Effector memory CD4-positive, alpha-beta T cell (primary cell): Measurements from ENCODE around the gene LRRC75A.
"Not testable (repeated sequence)": the region's sequence is repeated elsewhere in the genome, so short reads cannot be mapped to it uniquely, and the experiment has no call there.

Source experiments
- DNase-seq, 3 donors: peaks; one replicate each; pipeline ENCODE4 v3.0.0-alpha.2; 2020
- H3K27ac ChIP-seq: 2 replicates; pipeline ENCODE4 v1.7.0; 2013; ENCODE audit warnings: mild to moderate bottlenecking, low read length, moderate library complexity; ENCODE audit not compliant: insufficient read depth, poor library complexity, severe bottlenecking
- H3K27me3 ChIP-seq: replicated peaks from 2 replicates; pipeline ENCODE4 v1.7.0; 2013; ENCODE audit warnings: mild to moderate bottlenecking, low read length; ENCODE audit not compliant: insufficient read depth, control insufficient read depth, poor library complexity, severe bottlenecking
- H3K36me3 ChIP-seq: 2 replicates; pipeline ENCODE4 v1.7.0; 2013; ENCODE audit warnings: mild to moderate bottlenecking, low read length, moderate library complexity; ENCODE audit not compliant: control insufficient read depth, insufficient read depth
- H3K4me1 ChIP-seq: 2 replicates; pipeline ENCODE4 v1.7.0; 2013; ENCODE audit warnings: low read length, mild to moderate bottlenecking; ENCODE audit not compliant: control insufficient read depth, insufficient read depth, poor library complexity, severe bottlenecking
- H3K4me3 ChIP-seq: 2 replicates; pipeline ENCODE4 v1.7.0; 2013; ENCODE audit warnings: low read length, low read depth, mild to moderate bottlenecking; ENCODE audit not compliant: insufficient read depth, poor library complexity, severe bottlenecking
- H3K9me3 ChIP-seq: 2 replicates; pipeline ENCODE4 v1.7.0; 2013; ENCODE audit warnings: mild to moderate bottlenecking, low read length, moderate library complexity; ENCODE audit not compliant: control insufficient read depth

Gene LRRC75A

DNA sequence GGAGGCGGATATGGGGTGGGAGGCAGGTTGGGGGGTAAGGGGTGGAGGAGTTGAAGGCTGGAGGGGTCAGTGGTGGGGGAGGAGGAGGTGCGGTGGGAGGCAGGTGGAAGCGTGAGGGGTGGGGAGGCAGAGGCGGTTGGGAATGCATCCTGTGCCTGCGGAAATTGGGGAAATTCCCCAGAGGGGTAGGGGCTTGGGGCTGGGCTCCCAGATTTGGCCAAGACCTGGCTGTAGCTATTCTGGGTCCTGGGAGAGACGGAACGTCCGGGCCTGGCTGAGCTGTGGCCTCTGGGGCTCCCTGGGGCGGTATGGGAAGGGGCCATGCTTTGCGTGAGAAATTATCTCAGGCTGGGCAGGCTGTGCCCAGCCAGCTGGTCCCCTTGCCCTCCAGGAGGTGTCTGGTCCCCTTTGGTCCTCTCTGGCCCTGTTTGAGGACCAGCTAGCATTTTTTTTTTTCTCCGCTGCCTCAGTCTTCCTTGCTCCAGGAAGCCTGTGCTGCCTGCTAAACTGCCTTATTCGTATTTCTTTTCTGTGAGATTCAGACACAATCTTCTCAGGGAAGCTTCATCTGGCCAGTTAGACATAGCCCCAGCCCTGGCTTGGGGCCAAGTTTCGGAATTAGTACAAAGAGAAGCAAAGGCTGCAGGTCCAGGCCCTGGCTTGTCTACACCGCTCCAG is 83.9 kb downstream of the LRRC75A start:
- Histone ChIP-seq H3K4me1 (peaks cover 7% of the 10 kb centered on the region), H3K4me3 (no peak overlapping the region), H3K9me3 (no peaks in the 10 kb centered on the region), H3K27me3 (no peaks in the 10 kb centered on the region), H3K27ac (no peak overlapping the region), H3K36me3 (no peaks in the 10 kb centered on the region)
- no peak for DNase-seq

GRCh38 chr17:16406742-16407674 is 85.0 kb downstream of the LRRC75A start:
- no peak overlapping the region for H3K27ac ChIP-seq
- DNase-seq = no peak
- peaks cover 7% of the 10 kb centered on the region for H3K4me1 ChIP-seq
- peak overlapping the region; percentile 47 for H3K4me3 ChIP-seq
- H3K27me3 ChIP-seq = no peaks in the 10 kb centered on the region
- H3K36me3 ChIP-seq = no peaks in the 10 kb centered on the region
- H3K9me3 ChIP-seq = no peaks in the 10 kb centered on the region

GRCh38 chr17:16403847-16404246 is 88.1 kb downstream of the LRRC75A start:
- not testable (repeated sequence) for H3K4me3 ChIP-seq, H3K36me3 ChIP-seq, DNase-seq, H3K27ac ChIP-seq, H3K9me3 ChIP-seq, H3K27me3 ChIP-seq, H3K4me1 ChIP-seq

DNA sequence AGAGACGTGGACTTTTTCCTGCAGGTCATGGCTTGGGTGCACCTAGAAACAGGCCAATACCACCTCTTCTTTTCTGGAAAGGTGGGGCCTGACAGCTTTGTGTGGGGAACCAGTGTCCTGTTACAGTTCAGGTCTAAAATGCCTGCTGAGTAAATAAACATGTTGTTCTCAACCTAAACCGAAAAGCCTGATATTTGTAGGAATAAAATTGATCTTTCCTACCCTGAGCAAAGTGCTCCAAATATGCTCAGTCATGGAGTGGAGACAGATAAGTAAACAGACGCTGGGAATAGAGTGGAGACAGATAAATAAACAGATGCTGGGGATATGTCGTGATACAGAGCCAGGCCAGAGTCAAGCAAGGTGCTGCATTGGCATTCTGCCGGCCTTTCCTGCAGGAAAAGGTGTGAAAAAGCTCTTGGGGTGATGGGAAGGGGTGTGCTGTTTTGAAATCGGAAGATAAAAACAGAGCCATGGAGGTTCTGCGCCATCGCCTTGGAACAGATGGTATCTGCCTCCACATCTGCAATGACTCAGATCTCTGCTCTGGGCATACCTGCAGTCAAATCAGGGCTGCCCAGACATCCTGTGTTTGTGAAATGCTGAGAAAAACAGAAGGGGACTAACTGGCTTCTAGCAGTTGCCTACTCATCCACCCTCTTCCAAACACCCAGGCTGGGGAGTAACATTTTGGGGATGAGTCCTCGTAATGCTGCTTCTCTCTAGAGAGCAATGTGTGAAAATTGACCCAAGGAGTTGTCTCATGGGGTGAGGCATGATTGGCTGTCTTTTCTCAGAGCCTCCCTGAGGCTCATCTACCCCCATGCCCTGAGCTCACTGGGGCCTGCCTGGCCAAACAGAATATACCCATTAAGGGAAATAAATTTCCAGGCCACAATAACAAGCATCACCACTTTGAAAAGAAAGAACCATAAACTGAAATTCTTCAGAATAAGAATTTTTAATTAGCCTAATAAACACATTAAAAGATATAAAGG is 93.4 kb downstream of the LRRC75A start:
- no peaks in the 10 kb centered on the region for H3K27me3 ChIP-seq
- H3K4me3 ChIP-seq = no peak overlapping the region
- no peaks in the 10 kb centered on the region for H3K4me1 ChIP-seq
- no peak overlapping the region for H3K27ac ChIP-seq
- no peaks in the 10 kb centered on the region for H3K36me3 ChIP-seq
- DNase-seq = no peak
- no peaks in the 10 kb centered on the region for H3K9me3 ChIP-seq

- not testable (repeated sequence) for H3K4me3 ChIP-seq, H3K4me1 ChIP-seq, DNase-seq, H3K27me3 ChIP-seq, H3K36me3 ChIP-seq, H3K27ac ChIP-seq, H3K9me3 ChIP-seq
Observed at GRCh38 chr17:16396693-16397092, 95.3 kb downstream of the LRRC75A start.

DNA sequence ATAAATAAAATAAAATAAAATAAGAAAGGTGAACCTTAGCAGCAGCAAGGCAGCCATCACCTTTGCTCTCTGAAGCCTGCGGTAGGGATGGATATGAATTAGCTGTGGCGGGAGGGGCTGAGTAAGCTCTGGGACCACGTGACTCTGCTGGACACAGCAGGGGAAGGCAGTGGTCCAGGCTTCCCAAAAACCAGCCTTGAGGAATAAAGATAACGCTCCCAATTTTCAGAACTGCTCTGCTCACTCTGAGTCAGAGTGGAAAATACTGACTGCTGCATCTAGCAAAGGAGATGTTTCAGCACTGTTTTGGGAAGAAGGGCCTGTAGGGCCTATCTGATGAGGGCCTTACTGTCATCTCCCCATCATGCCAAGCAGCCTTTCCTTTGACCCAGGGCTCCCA is 96.1 kb downstream of the LRRC75A start:
- not testable (repeated sequence) for H3K36me3 ChIP-seq, DNase-seq, H3K27ac ChIP-seq, H3K4me1 ChIP-seq, H3K4me3 ChIP-seq, H3K9me3 ChIP-seq, H3K27me3 ChIP-seq

DNA sequence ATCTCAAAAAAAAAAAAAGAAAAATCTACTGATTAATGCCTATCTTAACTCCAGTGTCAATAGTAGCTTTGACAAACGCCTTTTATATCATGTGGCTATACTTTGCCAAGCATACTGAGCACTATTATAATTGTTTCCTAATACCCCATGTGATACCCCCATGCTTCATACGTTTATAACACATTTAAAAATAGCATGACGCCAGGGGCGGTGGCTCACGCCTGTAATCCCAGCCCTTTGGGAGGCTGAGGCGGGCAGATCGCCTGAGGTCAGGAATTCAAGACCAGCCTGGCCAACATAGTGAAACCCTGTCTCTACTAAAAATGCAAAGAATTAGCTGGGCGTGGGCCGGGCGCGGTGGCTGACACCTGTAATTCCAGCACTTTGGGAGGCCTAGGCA is 99.5 kb downstream of the LRRC75A start:
- H3K27me3 ChIP-seq, H3K4me3 ChIP-seq, H3K27ac ChIP-seq, DNase-seq, H3K4me1 ChIP-seq, H3K36me3 ChIP-seq, H3K9me3 ChIP-seq: not testable (repeated sequence)
